Measurements from ENCODE around the gene EGFR.

GRCh38 chr7:55199418-55199817, 180.6 kb downstream of the EGFR start:
- TF ChIP-seq CTCF (IDR thresholded peaks at IDR 0.05): no peak
- TF ChIP-seq POLR2A (IDR thresholded peaks at IDR 0.05): no peak
